ENCODE results near the gene MICB.
"Not testable (repeated sequence)": the region's sequence is repeated elsewhere in the genome, so short reads cannot be mapped to it uniquely, and the experiment has no call there.

Gene MICB

GRCh38 chr6:31546958-31547726 is 49.2 kb downstream of the MICB start, which contains the start of gene NFKBIL1:
TSS of gene NFKBIL1 (plus strand) at chr6:31547608. CDS start at chr6:31547695, 87 bp downstream.
- TF ChIP-seq CTCF (IDR thresholded peaks at IDR 0.05; ENCODE audit: low read length, missing control alignments): no peak
- peak within 1 kb of the TSS; percentile 61 for H3K4me3 ChIP-seq (replicated peaks; ENCODE audit: low read depth, low read length)
- peak; percentile 99 for DNase-seq (ENCODE audit: low read depth)

- TF ChIP-seq CTCF (IDR thresholded peaks at IDR 0.05; ENCODE audit: low read length, missing control alignments): no peak
- DNase-seq (ENCODE audit: low read depth): no peak
- peak overlapping the region; percentile 61 for H3K4me3 ChIP-seq (replicated peaks; ENCODE audit: low read depth, low read length)
Observed at GRCh38 chr6:31547727-31548543, 50.0 kb downstream of the MICB start.

GRCh38 chr6:31548544-31548873 is 50.6 kb downstream of the MICB start:
- no peak for TF ChIP-seq CTCF (IDR thresholded peaks at IDR 0.05; ENCODE audit: low read length, missing control alignments)
- DNase-seq (ENCODE audit: low read depth): no peak
- peak overlapping the region; percentile 61 for H3K4me3 ChIP-seq (replicated peaks; ENCODE audit: low read depth, low read length)

GRCh38 chr6:31551371-31551770 is 53.4 kb downstream of the MICB start:
- peak; percentile 77 for DNase-seq (ENCODE audit: low read depth)
- H3K4me3 ChIP-seq (replicated peaks; ENCODE audit: low read depth, low read length): not testable (repeated sequence)

GRCh38 chr6:31556307-31556706 is 58.4 kb downstream of the MICB start:
- DNase-seq (ENCODE audit: low read depth): no peak
- H3K4me3 ChIP-seq (replicated peaks; ENCODE audit: low read depth, low read length): no peak overlapping the region
- TF ChIP-seq CTCF (IDR thresholded peaks at IDR 0.05; ENCODE audit: low read length, missing control alignments): no peak

More at GRCh38 chr6:31551371-31551770, 53.4 kb downstream of the MICB start:
- peak; percentile 54 for TF ChIP-seq CTCF (IDR thresholded peaks at IDR 0.05; ENCODE audit: low read length, missing control alignments)

- H3K4me3 ChIP-seq (replicated peaks; ENCODE audit: low read depth, low read length): no peak overlapping the region
- TF ChIP-seq CTCF (IDR thresholded peaks at IDR 0.05; ENCODE audit: low read length, missing control alignments): no peak
- no peak for DNase-seq (ENCODE audit: low read depth)
Observed at GRCh38 chr6:31557443-31558317, 59.7 kb downstream of the MICB start.
